ENCODE data around the gene CREBBP. TPM values are rescaled to one million over a fixed set of nuclear protein-coding genes. Genes with fewer than 3 reads are reported as not detected.

CREBBP gene
- polyA plus RNA-seq, 1 of the 3 experiments (the other 2 are of a cell fraction) = 5.7 TPM

DNA sequence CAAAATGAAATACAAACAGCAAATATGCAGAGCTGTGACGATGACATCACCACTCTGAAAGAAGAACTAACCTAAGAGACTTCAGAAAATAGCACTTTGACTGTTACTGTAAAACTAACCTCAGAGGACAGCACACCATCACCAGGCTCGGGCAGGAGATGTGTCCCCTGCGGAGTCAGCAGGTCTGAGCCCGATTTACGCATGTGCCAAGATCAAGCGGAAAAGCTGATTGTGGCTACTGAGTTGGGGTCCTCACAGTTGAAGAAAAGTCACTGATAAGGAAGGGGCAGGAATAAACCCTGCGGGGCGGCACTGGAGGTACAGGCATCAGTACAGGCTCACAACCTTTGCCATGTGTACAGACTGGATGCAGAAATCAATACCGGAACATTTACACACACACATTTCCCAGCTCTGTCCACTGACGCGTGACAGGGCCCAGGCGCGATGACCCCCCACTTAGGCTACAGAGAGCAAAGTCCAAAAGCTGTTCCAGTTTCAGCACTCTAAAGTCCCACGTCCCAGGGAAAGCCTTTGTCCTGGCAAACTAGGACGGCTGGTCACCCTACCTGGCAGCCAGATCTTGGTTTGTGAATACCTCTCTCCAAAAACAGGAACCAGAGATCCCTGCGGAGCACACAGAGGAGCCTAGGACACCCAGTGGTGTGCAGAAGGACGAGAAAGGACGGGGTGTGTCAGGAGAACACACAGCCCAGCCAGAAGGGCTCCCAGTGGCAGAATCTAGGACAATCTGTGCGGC is 184.7 kb downstream of the CREBBP start:
- Histone ChIP-seq H3K4me3 (ENCODE audit: low read depth in 2 of 2, low read length in 1 of 2) (no peak overlapping the region), H3K4me2 (no peak overlapping the region), H3K36me3 (replicated peaks in 1 of 2; ENCODE audit: control insufficient read depth in 1 of 2, insufficient read depth in 2 of 2, low read length in 1 of 2) (no peaks in the 10 kb centered on the region), H3K4me1 (ENCODE audit: control insufficient read depth in 1 of 2, insufficient read depth in 2 of 2, low read depth in 1 of 2, low read length in 1 of 2) (peaks cover 2 to 3% of the 10 kb centered on the region in 2 experiments; a peak in 3 of 4 replicates), H4K20me1 (ENCODE audit: insufficient read depth) (no peaks in the 10 kb centered on the region), H3K9me2 (no peaks in the 10 kb centered on the region), H3K27ac (ENCODE audit: low read depth in 2 of 2, low read length in 1 of 2) (peak overlapping the region in 1 of 2 experiments; percentile 64; a peak in 1 of 4 replicates), H3K79me2 (ENCODE audit: insufficient read depth) (peaks cover 12% of the 10 kb centered on the region; the same call in 1 of the 2 replicates), H3K9ac (no peak overlapping the region), H3K9me3 (no peaks in the 10 kb centered on the region), H3F3A (replicated peaks; ENCODE audit: insufficient read depth) (peaks cover 4% of the 10 kb centered on the region), H2AFZ (ENCODE audit: low read depth) (no peak overlapping the region), H3K27me3 (ENCODE audit: insufficient read depth) (no peaks in the 10 kb centered on the region)
- ChIA-PET CTCF (interaction anchor here (0.9 kb wide), 1 partner anchor 562 kb away, joined by 4 read pairs; no protein-coding TSS in a partner anchor), POLR2A (interaction anchor here (0.6 kb wide), 1 partner anchor 123 kb away, joined by 4 read pairs; no protein-coding TSS in a partner anchor)
- TF ChIP-seq USF1 (IDR thresholded peaks at IDR 0.05; ENCODE audit: borderline replicate concordance, low read depth) (no peak), NFIC (IDR thresholded peaks at IDR 0.05; ENCODE audit: borderline replicate concordance) (no peak), POLR2AphosphoS5 (IDR thresholded peaks at IDR 0.05; ENCODE audit: low read depth, low read length) (no peak), CHD2 (IDR thresholded peaks at IDR 0.05; ENCODE audit: low read length, partially characterized antibody) (no peak), CTCF (IDR thresholded peaks at IDR 0.05) (no peak), EZH2phosphoT487 (IDR thresholded peaks at IDR 0.05; ENCODE audit: borderline replicate concordance, low read depth) (no peak)
- TF ChIP-seq, protein P1, sequence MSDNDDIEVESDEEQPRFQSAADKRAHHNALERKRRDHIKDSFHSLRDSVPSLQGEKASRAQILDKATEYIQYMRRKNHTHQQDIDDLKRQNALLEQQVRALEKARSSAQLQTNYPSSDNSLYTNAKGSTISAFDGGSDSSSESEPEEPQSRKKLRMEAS (IDR thresholded peaks at IDR 0.05; ENCODE audit: low read depth) = no peak
- WGBS (ENCODE audit: low lambda C conversion rate) = 93% methylated on average over 19 of the region's 19 CpGs
- no peak for DNase-seq

GRCh38 chr16:3694051-3694450 is 186.5 kb downstream of the CREBBP start:
- Histone ChIP-seq H3K9ac (no peak overlapping the region), H4K20me1 (ENCODE audit: insufficient read depth) (no peaks in the 10 kb centered on the region), H2AFZ (ENCODE audit: low read depth) (no peak overlapping the region), H3K4me3 (ENCODE audit: low read depth in 2 of 2, low read length in 1 of 2) (no peak overlapping the region), H3K9me3 (no peaks in the 10 kb centered on the region), H3K4me2 (no peak overlapping the region), H3K4me1 (ENCODE audit: control insufficient read depth in 1 of 2, insufficient read depth in 2 of 2, low read depth in 1 of 2, low read length in 1 of 2) (peaks cover 5 to 6% of the 10 kb centered on the region in 2 experiments; a peak in 3 of 4 replicates), H3K36me3 (replicated peaks in 1 of 2; ENCODE audit: control insufficient read depth in 1 of 2, insufficient read depth in 2 of 2, low read length in 1 of 2) (peaks cover 0 to 4% of the 10 kb centered on the region in 2 experiments), H3K27ac (ENCODE audit: low read depth in 2 of 2, low read length in 1 of 2) (no peak overlapping the region), H3K79me2 (ENCODE audit: insufficient read depth) (peaks cover 7% of the 10 kb centered on the region; the same call in 1 of the 2 replicates), H3K27me3 (ENCODE audit: insufficient read depth) (no peaks in the 10 kb centered on the region), H3K9me2 (no peaks in the 10 kb centered on the region), H3F3A (replicated peaks; ENCODE audit: insufficient read depth) (peaks cover 4% of the 10 kb centered on the region)
- no peak for DNase-seq
- POLR2A ChIA-PET = no interaction called here
- CTCF ChIA-PET = no interaction called here
- TF ChIP-seq USF1 (IDR thresholded peaks at IDR 0.05; ENCODE audit: borderline replicate concordance, low read depth) (no peak), GATA2 (CRISPR knock-in tag; IDR thresholded peaks at IDR 0.05) (no peak), GABPA (IDR thresholded peaks at IDR 0.05; ENCODE audit: low read depth) (no peak), SMC3 (IDR thresholded peaks at IDR 0.05; ENCODE audit: low read depth, low read length) (no peak), TAF1 (IDR thresholded peaks at IDR 0.05; ENCODE audit: borderline replicate concordance, low read depth, low read length) (no peak), NFIC (IDR thresholded peaks at IDR 0.05; ENCODE audit: borderline replicate concordance) (no peak), TCF12 (IDR thresholded peaks at IDR 0.05) (no peak), RXRA (IDR thresholded peaks at IDR 0.05; ENCODE audit: borderline replicate concordance, low read depth) (no peak), MEF2A (IDR thresholded peaks at IDR 0.05; ENCODE audit: borderline replicate concordance, low read depth) (no peak)
- TF ChIP-seq, protein P2, sequence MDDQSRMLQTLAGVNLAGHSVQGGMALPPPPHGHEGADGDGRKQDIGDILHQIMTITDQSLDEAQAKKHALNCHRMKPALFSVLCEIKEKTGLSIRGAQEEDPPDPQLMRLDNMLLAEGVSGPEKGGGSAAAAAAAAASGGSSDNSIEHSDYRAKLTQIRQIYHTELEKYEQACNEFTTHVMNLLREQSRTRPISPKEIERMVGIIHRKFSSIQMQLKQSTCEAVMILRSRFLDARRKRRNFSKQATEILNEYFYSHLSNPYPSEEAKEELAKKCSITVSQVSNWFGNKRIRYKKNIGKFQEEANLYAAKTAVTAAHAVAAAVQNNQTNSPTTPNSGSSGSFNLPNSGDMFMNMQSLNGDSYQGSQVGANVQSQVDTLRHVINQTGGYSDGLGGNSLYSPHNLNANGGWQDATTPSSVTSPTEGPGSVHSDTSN (IDR thresholded peaks at IDR 0.05) = no peak
- 84% methylated on average over 8 of the region's 9 CpGs for WGBS (ENCODE audit: low lambda C conversion rate)
